H1 (cell line): ENCODE measurements around the gene LBR. TPM values are rescaled to one million over a fixed set of nuclear protein-coding genes. Genes with fewer than 3 reads are reported as not detected.

Source experiments
- CTCF ChIA-PET: fragments of 300-600 bp; sonication (Branson Sonifier 250); formaldehyde crosslinking; loops from one replicate; lab custom pipeline; 2021; ENCODE audit not compliant: partially characterized antibody; lab: Charles Lee
- POLR2A ChIA-PET: fragments of 300-600 bp; sonication (Branson Sonifier 250); formaldehyde crosslinking; loops from one replicate; lab custom pipeline; 2021; ENCODE audit warnings: inconsistent platforms; ENCODE audit not compliant: partially characterized antibody; lab: Charles Lee
- DNase-seq, 2 experiments: peaks; one replicate each; pipeline versions ENCODE4 v3.0.0 to v3.0.0-alpha.2; 2010 to 2022; ENCODE audit warnings: low spot score in 2 of 2, low read depth in 1 of 2, mixed read lengths in 1 of 2
- FAIRE-seq: peaks from 2 replicates; lab custom pipeline; 2011; peaks lifted over from hg19 to GRCh38; lab: Jason Lieb, UNC
- H2AFZ ChIP-seq: 2 replicates; pipeline ENCODE4 v1.8.1; 2012; ENCODE audit warnings: low read length, inconsistent platforms
- H2AK5ac ChIP-seq: 2 replicates; pipeline ENCODE4 v1.6.1; 2013; ENCODE audit warnings: low read depth, low read length
- H2BK120ac ChIP-seq: replicated peaks from 2 replicates; pipeline ENCODE3; 2013; ENCODE audit warnings: low read depth, low read length, inconsistent platforms
- H2BK12ac ChIP-seq: 2 replicates; pipeline ENCODE4 v1.6.1; 2013; ENCODE audit warnings: low read depth, low read length
- H2BK15ac ChIP-seq: 2 replicates; pipeline ENCODE4 v1.6.1; 2013; ENCODE audit warnings: low read length
- H2BK20ac ChIP-seq: 2 replicates; pipeline ENCODE4 v1.6.1; 2013; ENCODE audit warnings: low read length
- H2BK5ac ChIP-seq: 2 replicates; pipeline ENCODE4 v1.6.1; 2013; ENCODE audit warnings: low read depth, low read length
- H3K14ac ChIP-seq: 2 replicates; pipeline ENCODE4 v1.6.1; 2013; ENCODE audit warnings: inconsistent platforms; ENCODE audit not compliant: insufficient read length
- H3K18ac ChIP-seq: 2 replicates; pipeline ENCODE4 v1.6.1; 2013; ENCODE audit warnings: low read length; ENCODE audit errors: extremely low read depth
- H3K23ac ChIP-seq: 2 replicates; pipeline ENCODE4 v1.6.1; 2013; ENCODE audit warnings: inconsistent platforms; ENCODE audit not compliant: insufficient read length
- H3K23me2 ChIP-seq: 2 replicates; pipeline ENCODE4 v1.6.1; 2013; ENCODE audit warnings: low read depth, low read length
- H3K27ac ChIP-seq: 2 replicates; pipeline ENCODE4 v1.6.1; 2011; ENCODE audit warnings: low read depth, low read length, inconsistent platforms
- H3K27me3 ChIP-seq, 4 experiments: replicated peaks in 1 of 4; 1 replicate in 1 of 4; 2 replicates in 3 of 4; pipeline versions ENCODE4 v1.6.1 to v1.8.1; 2011 to 2013; ENCODE audit warnings: low read length in 3 of 4, mild to moderate bottlenecking in 3 of 4, inconsistent platforms in 2 of 4, mixed read lengths in 2 of 4, moderate library complexity in 1 of 4; ENCODE audit not compliant: control insufficient read depth in 3 of 4, insufficient read depth in 3 of 4; ENCODE audit errors: extremely low read depth in 1 of 4
- H3K36me3 ChIP-seq, 4 experiments: 2 replicates each; pipeline versions ENCODE4 v1.6.1 to v1.8.1; 2011 to 2013; ENCODE audit warnings: mild to moderate bottlenecking in 4 of 4, low read length in 3 of 4, moderate library complexity in 2 of 4, control low read depth in 1 of 4, inconsistent platforms in 1 of 4; ENCODE audit not compliant: insufficient read depth in 4 of 4, control insufficient read depth in 2 of 4
- H3K4ac ChIP-seq: replicated peaks from 2 replicates; pipeline ENCODE3; 2013; ENCODE audit warnings: low read length, low read depth, mixed read lengths, inconsistent platforms; ENCODE audit not compliant: insufficient read length
- H3K4me1 ChIP-seq, 4 experiments: replicated peaks in 1 of 4; 1 replicate in 1 of 4; 2 replicates in 3 of 4; pipeline versions ENCODE4 v1.6.1 to v1.8.1; 2011 to 2013; ENCODE audit warnings: low read length in 3 of 4, inconsistent platforms in 2 of 4, mixed read lengths in 1 of 4; ENCODE audit not compliant: insufficient read depth in 4 of 4, control insufficient read depth in 3 of 4
- H3K4me2 ChIP-seq, 2 experiments: 2 replicates each; pipeline versions ENCODE4 v1.6.1 to v1.8.1; 2011 to 2013; ENCODE audit warnings: low read depth in 2 of 2, low read length in 2 of 2, control low read depth in 1 of 2, inconsistent platforms in 1 of 2, mild to moderate bottlenecking in 1 of 2; ENCODE audit not compliant: insufficient read depth in 1 of 2
- H3K4me3 ChIP-seq, 4 experiments: fragments of 200-600, 300-600 bp in 1 of 4; sonication (generic), shearing (Covaris generic), sonication (Bioruptor Twin) in 1 of 4; 2 replicates each; pipeline versions ENCODE4 v1.5.1 to v1.8.1; 2011 to 2016; ENCODE audit warnings: low read length in 4 of 4, low read depth in 3 of 4, control low read depth in 2 of 4, inconsistent platforms in 2 of 4, mild to moderate bottlenecking in 2 of 4, mixed read lengths in 1 of 4, moderate library complexity in 1 of 4; ENCODE audit not compliant: insufficient read depth in 2 of 4; ENCODE audit errors: extremely low read depth in 1 of 4
- H3K56ac ChIP-seq: replicated peaks from 2 replicates; pipeline ENCODE3; 2013; ENCODE audit warnings: low read depth, mild to moderate bottlenecking, mixed read lengths, low read length, inconsistent platforms; ENCODE audit not compliant: insufficient read length
- H3K79me1 ChIP-seq: 2 replicates; pipeline ENCODE4 v1.6.1; 2013; ENCODE audit warnings: low read depth, low read length, control low read depth
- H3K79me2 ChIP-seq, 2 experiments: 2 replicates each; pipeline versions ENCODE4 v1.6.1 to v1.8.1; 2012 to 2013; ENCODE audit warnings: low read length in 2 of 2, mild to moderate bottlenecking in 2 of 2, inconsistent platforms in 1 of 2; ENCODE audit not compliant: insufficient read depth in 2 of 2, control insufficient read depth in 1 of 2
- H3K9ac ChIP-seq, 4 experiments: replicated peaks in 1 of 4; 1 replicate in 1 of 4; 2 replicates in 3 of 4; pipeline versions ENCODE4 v1.6.1 to v1.8.1; 2011 to 2013; ENCODE audit warnings: low read depth in 3 of 4, low read length in 3 of 4, control low read depth in 2 of 4, mild to moderate bottlenecking in 2 of 4, moderate library complexity in 2 of 4, inconsistent platforms in 1 of 4; ENCODE audit errors: extremely low read depth in 1 of 4
- H3K9me3 ChIP-seq, 2 experiments: 2 replicates each; pipeline versions ENCODE4 v1.6.1 to v1.8.1; 2012 to 2013; ENCODE audit warnings: mild to moderate bottlenecking in 2 of 2, moderate library complexity in 2 of 2, control low read depth in 1 of 2, inconsistent platforms in 1 of 2, low read depth in 1 of 2, low read length in 1 of 2, mixed read lengths in 1 of 2; ENCODE audit not compliant: insufficient read depth in 2 of 2
- H4K20me1 ChIP-seq, 2 experiments: replicated peaks in 1 of 2; 2 replicates each; pipeline versions ENCODE3 to v1.8.1; 2011 to 2013; ENCODE audit warnings: inconsistent platforms in 2 of 2, low read length in 2 of 2, mild to moderate bottlenecking in 1 of 2; ENCODE audit not compliant: insufficient read depth in 2 of 2, control insufficient read depth in 1 of 2
- H4K5ac ChIP-seq: 2 replicates; pipeline ENCODE4 v1.6.1; 2013; ENCODE audit warnings: low read length, low read depth, mixed read lengths, inconsistent platforms; ENCODE audit not compliant: insufficient read length
- H4K8ac ChIP-seq: 2 replicates; pipeline ENCODE4 v1.8.0; 2013; ENCODE audit warnings: mild to moderate bottlenecking, moderate library complexity, low read length, inconsistent platforms; ENCODE audit not compliant: insufficient read depth; ENCODE audit errors: extremely low read depth
- H4K91ac ChIP-seq: replicated peaks from 2 replicates; pipeline ENCODE3; 2013; ENCODE audit warnings: low read length, mixed read lengths, inconsistent platforms; ENCODE audit not compliant: insufficient read length
- ASH2L ChIP-seq: fragments of 200-600, 300-600 bp; sonication (generic); IDR thresholded peaks from one replicate; pipeline ENCODE4 v1.7.1; 2017; ENCODE audit warnings: low read length
- BACH1 ChIP-seq: IDR thresholded peaks from 2 replicates; pipeline ENCODE4 v1.6.1; 2012; ENCODE audit warnings: low read length, improper control_type of control experiment
- BRCA1 ChIP-seq: IDR thresholded peaks from 2 replicates; pipeline ENCODE4 v1.6.1; 2012; ENCODE audit warnings: low read depth, low read length, improper control_type of control experiment
- CBX5 ChIP-seq: fragments of 300-800, 300-1000 bp; sonication (generic); IDR thresholded peaks from 2 replicates; pipeline ENCODE4 v1.7.1; 2016; ENCODE audit warnings: antibody characterized with exemption, low read length, low read depth
- CREB1 ChIP-seq: IDR thresholded peaks from 2 replicates; pipeline ENCODE4 v1.6.1; 2012; ENCODE audit warnings: inconsistent platforms
- EZH2 ChIP-seq: fragments of 200-600 bp; sonication (generic); IDR thresholded peaks from 2 replicates; pipeline ENCODE4 v1.7.1; 2012; ENCODE audit warnings: low read depth, mild to moderate bottlenecking, moderate library complexity, low read length, inconsistent platforms; ENCODE audit not compliant: severe bottlenecking
- FOSL1 ChIP-seq: IDR thresholded peaks from 2 replicates; pipeline ENCODE4 v1.6.1; 2011; ENCODE audit warnings: mild to moderate bottlenecking, low read depth, low read length, moderate library complexity; ENCODE audit not compliant: insufficient read depth
- HDAC6 ChIP-seq: IDR thresholded peaks from one replicate; pipeline ENCODE4 v1.7.1; 2012; ENCODE audit warnings: low read depth, mild to moderate bottlenecking, inconsistent platforms, low read length, moderate library complexity
- NRF1 ChIP-seq: IDR thresholded peaks from 2 replicates; pipeline ENCODE4 v1.6.1; 2011; ENCODE audit warnings: mild to moderate bottlenecking, low read depth, low read length, improper control_type of control experiment
- POLR2A ChIP-seq, 2 experiments: IDR thresholded peaks; 1 replicate in 1 of 2; 2 replicates in 1 of 2; pipeline ENCODE4 v1.6.1; 2011; ENCODE audit warnings: low read depth in 2 of 2, low read length in 2 of 2, mild to moderate bottlenecking in 2 of 2; ENCODE audit errors: control extremely low read depth in 1 of 2
- POU5F1 ChIP-seq: IDR thresholded peaks from 2 replicates; pipeline ENCODE4 v1.6.1; 2011; ENCODE audit warnings: low read depth, mild to moderate bottlenecking, low read length, moderate library complexity
- RXRA ChIP-seq: IDR thresholded peaks from 2 replicates; pipeline ENCODE4 v1.6.1; 2011; ENCODE audit warnings: low read depth, mild to moderate bottlenecking, low read length, moderate library complexity; ENCODE audit not compliant: insufficient read depth
- SP2 ChIP-seq: IDR thresholded peaks from 2 replicates; pipeline ENCODE4 v1.6.1; 2012; ENCODE audit warnings: mild to moderate bottlenecking, low read length, inconsistent platforms
- SRF ChIP-seq: IDR thresholded peaks from 2 replicates; pipeline ENCODE4 v1.6.1; 2011; ENCODE audit warnings: mild to moderate bottlenecking, low read depth, low read length, moderate library complexity
- TAF1 ChIP-seq: IDR thresholded peaks from 2 replicates; pipeline ENCODE4 v1.6.1; 2011; ENCODE audit warnings: mild to moderate bottlenecking, low read depth, low read length
- WGBS, 2 experiments: shearing (Covaris generic) in 1 of 2; methylation state at CpG; one replicate each; pipeline versions ENCODE4 v1.1.6 to v1.1.7; 2013 to 2015; ENCODE audit warnings: low lambda C conversion rate in 2 of 2, mixed read lengths in 2 of 2, inconsistent platforms in 1 of 2, low coverage in 1 of 2, missing lambda C conversion rate in 1 of 2; ENCODE audit not compliant: insufficient replicate concordance in 2 of 2, insufficient coverage in 1 of 2, insufficient read length in 1 of 2; ENCODE audit errors: extremely low coverage in 1 of 2, missing lambda C conversion rate in 1 of 2; 5-methylcytosine and 5-hydroxymethylcytosine counted together
- polyA plus RNA-seq, 7 experiments: library from polyadenylated mRNA; depleted of rRNA in 3 of 7; stranded (reverse) in 5 of 7; unstranded in 2 of 7; fragments of >200 nt in 5 of 7; fragments of 200-250 nt in 2 of 7; gene quantifications; 1 replicate in 5 of 7; 2 replicates in 1 of 7; 4 replicates in 1 of 7; pipeline versions ENCODE4 v1.2.1 to v1.2.3, GENCODE V29; 2011 to 2013; ENCODE audit warnings: missing spikeins in 2 of 7, mixed read lengths in 2 of 7
- total RNA-seq: library from RNA; stranded (reverse); fragmentation: NEBNext Ultra II Directional; extraction: Animal tissue kit (Norgen Biotek cat#: 25700); gene quantifications from 2 replicates; pipeline ENCODE4 v1.2.1, GENCODE V29; 2021

LBR gene
- total and polyA plus RNA-seq, 2 of the 8 experiments (the other 6 are each of a cell fraction or from before 2014, with no cell fraction given) = 32.1 to 89.8 TPM

DNA sequence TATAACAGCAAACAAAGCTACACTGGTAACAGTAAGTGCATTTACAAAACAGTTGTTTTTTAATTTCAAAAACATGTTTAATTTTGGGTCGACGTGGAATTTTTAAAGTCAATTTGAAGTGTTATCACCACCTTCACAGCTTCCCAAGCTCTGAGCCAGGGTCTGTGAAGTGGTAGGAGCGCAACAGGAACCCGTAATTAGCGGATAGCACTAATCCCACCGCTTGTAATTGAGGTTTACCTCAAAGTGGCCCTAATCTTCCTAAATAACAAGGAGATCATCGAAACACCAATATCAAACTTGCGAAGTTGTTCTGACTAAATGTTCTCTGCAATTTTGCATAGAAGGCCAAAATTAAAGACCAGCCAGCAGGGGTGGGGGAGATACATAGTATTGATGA is 18.8 kb downstream of the LBR start:
- WGBS, 2 experiments = 90% methylated on average over 8 of the region's 8 CpGs; no CpG with 5 or more reads in 1 of the 2 experiments
- Histone ChIP-seq H3K79me2 (no peaks in the 10 kb centered on the region), H3K4ac (no peak overlapping the region), H3K56ac (no peak overlapping the region), H4K8ac (no peak overlapping the region), H2AFZ (no peak overlapping the region), H3K4me1 (peaks cover 0 to 3% (median 1%) of the 10 kb centered on the region in 4 experiments; a peak in 2 of 7 replicates), H3K23me2 (no peaks in the 10 kb centered on the region), H2AK5ac (no peak overlapping the region), H2BK120ac (no peak overlapping the region), H3K23ac (no peak overlapping the region), H3K14ac (no peak overlapping the region), H3K27me3 (no peaks in the 10 kb centered on the region), H2BK15ac (no peak overlapping the region), H2BK12ac (no peak overlapping the region), H3K36me3 (peaks cover 5 to 39% (median 12%) of the 10 kb centered on the region in 4 experiments; a peak in 6 of 8 replicates), H3K27ac (no peak overlapping the region), H3K4me2 (no peak overlapping the region), H4K5ac (no peak overlapping the region), H3K9ac (peak overlapping the region in 1 of 4 experiments; percentile 61; a peak in 1 of 7 replicates), H3K79me1 (peaks cover 2% of the 10 kb centered on the region; the same call in 1 of the 2 replicates), H2BK20ac (no peak overlapping the region), H3K9me3 (no peaks in the 10 kb centered on the region), H4K20me1 (no peaks in the 10 kb centered on the region), H3K4me3 (no peak overlapping the region), H2BK5ac (no peak overlapping the region), H3K18ac (no peak overlapping the region), H4K91ac (no peak overlapping the region)
- FAIRE-seq (peak; percentile 45), DNase-seq (no peak)
- ChIA-PET CTCF (no interaction called here), POLR2A (no interaction called here)
- TF ChIP-seq BRCA1 = no peak
- no peak for TF ChIP-seq EZH2
- TF ChIP-seq POU5F1 = no peak
- TF ChIP-seq CREB1 = no peak
- TF ChIP-seq HDAC6 = no peak
- TF ChIP-seq CBX5 = no peak
- no peak for TF ChIP-seq SP2
- no peak for TF ChIP-seq TAF1
- no peak for TF ChIP-seq POLR2A (IDR thresholded peaks at IDR 0.05; ENCODE audit: control extremely low read depth in 1 of 2, low read depth in 2 of 2, low read length in 2 of 2)
- TF ChIP-seq BACH1 = no peak
- no peak for TF ChIP-seq RXRA
- TF ChIP-seq FOSL1 = no peak
- TF ChIP-seq ASH2L = no peak
- no peak for TF ChIP-seq SRF
- TF ChIP-seq NRF1 = no peak
